ENCODE results near the gene ZXDC.

ZXDC gene

DNA sequence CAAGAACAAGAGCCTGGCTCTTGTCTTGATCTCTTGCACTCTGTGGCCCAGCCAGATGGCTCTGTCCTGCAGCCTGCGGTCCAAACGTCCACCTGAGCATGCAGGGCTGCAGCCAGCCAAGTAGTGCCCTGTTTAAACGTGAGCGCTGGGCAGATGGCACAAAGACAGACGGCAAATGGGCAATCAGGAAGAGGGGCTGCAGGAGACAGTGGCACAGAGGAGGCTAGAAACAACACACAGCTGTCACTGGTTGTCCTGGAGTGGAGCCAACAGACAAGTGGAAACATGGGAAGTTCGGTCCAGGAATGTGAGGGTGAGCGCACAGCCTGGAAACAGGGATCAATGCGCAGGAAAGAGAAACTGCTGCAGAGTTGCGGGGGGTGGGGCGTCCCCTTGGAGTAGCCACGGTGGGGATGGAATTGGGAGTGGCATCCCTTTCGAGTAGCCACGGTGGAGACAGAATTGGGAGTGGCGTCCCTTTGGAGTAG is 10.7 kb upstream of the ZXDC start:
- peaks cover 11% of the 10 kb centered on the region for H3K4me1 Mint-ChIP-seq
- H3K4me3 Mint-ChIP-seq, result no peak overlapping the region
- H3K9me3 Mint-ChIP-seq, result no peaks in the 10 kb centered on the region
- H3K36me3 Mint-ChIP-seq, result no peaks in the 10 kb centered on the region
- H3K27me3 Mint-ChIP-seq, result no peaks in the 10 kb centered on the region
- no peak overlapping the region for H3K27ac Mint-ChIP-seq

DNA sequence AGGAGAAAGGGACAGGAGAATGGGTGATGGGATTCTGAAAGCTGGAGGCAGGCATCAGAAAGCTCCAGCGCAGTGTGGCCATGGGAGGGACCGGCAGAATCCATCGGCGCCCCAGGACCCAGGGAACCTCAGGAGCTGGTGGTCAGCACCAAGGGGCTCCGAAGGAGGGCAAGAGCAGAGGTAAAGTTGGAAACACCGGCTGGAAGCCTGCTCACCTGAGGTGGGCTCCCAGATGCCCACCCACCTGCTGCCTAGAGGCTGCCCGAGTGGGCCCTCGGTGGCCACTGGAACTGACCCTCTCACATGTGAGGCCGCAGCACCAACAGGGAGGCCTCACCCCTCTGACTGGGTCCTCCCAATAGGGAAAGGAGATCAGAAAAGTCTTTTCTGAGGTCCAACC is 10.3 kb upstream of the ZXDC start:
- no peaks in the 10 kb centered on the region for H3K27me3 Mint-ChIP-seq
- H3K27ac Mint-ChIP-seq, result no peak overlapping the region
- no peaks in the 10 kb centered on the region for H3K9me3 Mint-ChIP-seq
- no peaks in the 10 kb centered on the region for H3K36me3 Mint-ChIP-seq
- no peak overlapping the region for H3K4me3 Mint-ChIP-seq
- peaks cover 11% of the 10 kb centered on the region for H3K4me1 Mint-ChIP-seq

DNA sequence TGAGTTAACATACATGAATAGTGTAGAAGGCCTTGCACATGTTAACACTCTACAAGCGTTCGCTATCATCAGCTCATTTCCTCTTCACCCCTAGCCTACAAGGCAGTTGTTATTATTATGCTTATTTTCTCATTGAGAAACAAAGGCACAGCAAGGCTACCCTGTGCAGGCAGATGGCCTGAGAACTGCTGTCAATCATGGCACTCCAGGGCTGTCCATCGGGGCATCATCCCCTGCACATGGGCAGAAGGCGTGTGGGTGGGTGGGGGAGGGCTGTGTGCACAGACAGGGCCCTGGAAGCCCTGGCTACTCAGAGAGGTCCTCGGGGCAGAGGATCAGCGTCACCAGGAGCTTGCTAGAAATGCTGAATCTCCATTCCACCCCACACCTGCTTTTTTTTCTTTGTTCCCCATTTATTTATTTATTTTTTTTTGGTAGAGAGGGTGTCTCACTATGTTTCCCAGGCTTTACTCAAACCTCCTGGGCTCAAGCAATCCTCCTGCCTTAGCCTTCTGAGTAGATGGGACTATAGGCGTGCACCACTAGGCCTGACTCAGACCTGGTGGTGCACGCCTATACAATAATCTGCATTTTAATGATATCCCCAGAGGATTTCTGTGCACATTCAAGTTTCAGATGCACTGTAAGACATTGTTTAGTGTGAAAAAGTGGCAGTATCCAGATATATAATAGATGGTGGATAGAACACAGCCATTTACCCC is 9.6 kb upstream of the ZXDC start:
- no peak overlapping the region for H3K4me3 Mint-ChIP-seq
- H3K27me3 Mint-ChIP-seq, result no peaks in the 10 kb centered on the region
- no peaks in the 10 kb centered on the region for H3K9me3 Mint-ChIP-seq
- H3K36me3 Mint-ChIP-seq, result no peaks in the 10 kb centered on the region
- peaks cover 11% of the 10 kb centered on the region for H3K4me1 Mint-ChIP-seq
- no peak overlapping the region for H3K27ac Mint-ChIP-seq

DNA sequence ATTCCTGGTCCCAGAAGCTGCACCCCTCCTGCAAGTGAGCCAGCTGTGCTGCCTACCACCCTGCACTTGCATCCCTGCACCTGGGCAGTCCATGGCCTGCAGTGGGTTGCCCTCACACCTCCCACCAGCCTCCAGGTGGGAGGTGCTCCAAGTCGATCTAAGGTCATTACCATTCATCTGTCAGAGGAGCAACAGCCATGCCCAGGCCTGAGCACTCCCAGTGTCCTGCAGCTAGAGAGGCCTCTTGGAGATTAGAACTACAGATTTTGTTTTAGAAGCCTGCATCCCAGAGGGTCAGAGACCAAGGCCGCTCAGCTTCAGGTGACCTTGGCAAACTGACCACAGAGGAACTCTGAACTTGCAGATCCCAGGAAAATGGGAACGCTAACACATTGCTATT is 9.0 kb upstream of the ZXDC start:
- Mint-ChIP-seq H3K9me3 (no peaks in the 10 kb centered on the region), H3K36me3 (no peaks in the 10 kb centered on the region), H3K4me1 (peaks cover 11% of the 10 kb centered on the region), H3K27me3 (no peaks in the 10 kb centered on the region), H3K4me3 (no peak overlapping the region), H3K27ac (no peak overlapping the region)

- H3K36me3 Mint-ChIP-seq, result no peaks in the 10 kb centered on the region
- H3K4me1 Mint-ChIP-seq, result peaks cover 11% of the 10 kb centered on the region
Observed at GRCh38 chr3:126484148-126484547, 8.5 kb upstream of the ZXDC start.

GRCh38 chr3:126483321-126483761 is 7.7 kb upstream of the ZXDC start:
- peaks cover 11% of the 10 kb centered on the region for H3K4me1 Mint-ChIP-seq

More at GRCh38 chr3:126484148-126484547, 8.5 kb upstream of the ZXDC start:
- Mint-ChIP-seq H3K4me3 (no peak overlapping the region), H3K27ac (no peak overlapping the region), H3K9me3 (no peaks in the 10 kb centered on the region), H3K27me3 (no peaks in the 10 kb centered on the region)

GRCh38 chr3:126482503-126483255 is 7.0 kb upstream of the ZXDC start:
- no peaks in the 10 kb centered on the region for H3K27me3 Mint-ChIP-seq
- H3K27ac Mint-ChIP-seq, result no peak overlapping the region
- H3K36me3 Mint-ChIP-seq, result no peaks in the 10 kb centered on the region
- H3K9me3 Mint-ChIP-seq, result no peaks in the 10 kb centered on the region
- H3K4me1 Mint-ChIP-seq, result peaks cover 11% of the 10 kb centered on the region
- H3K4me3 Mint-ChIP-seq, result no peak overlapping the region

More at GRCh38 chr3:126483321-126483761, 7.7 kb upstream of the ZXDC start:
- H3K4me3 Mint-ChIP-seq, result no peak overlapping the region
- H3K27me3 Mint-ChIP-seq, result no peaks in the 10 kb centered on the region
- H3K27ac Mint-ChIP-seq, result no peak overlapping the region
- H3K9me3 Mint-ChIP-seq, result no peaks in the 10 kb centered on the region
- H3K36me3 Mint-ChIP-seq, result no peaks in the 10 kb centered on the region

- peaks cover 11% of the 10 kb centered on the region for H3K4me1 Mint-ChIP-seq
- no peaks in the 10 kb centered on the region for H3K9me3 Mint-ChIP-seq
- no peaks in the 10 kb centered on the region for H3K27me3 Mint-ChIP-seq
- H3K27ac Mint-ChIP-seq, result no peak overlapping the region
- no peaks in the 10 kb centered on the region for H3K36me3 Mint-ChIP-seq
- no peak overlapping the region for H3K4me3 Mint-ChIP-seq
Observed at GRCh38 chr3:126481808-126482502, 6.3 kb upstream of the ZXDC start.

DNA sequence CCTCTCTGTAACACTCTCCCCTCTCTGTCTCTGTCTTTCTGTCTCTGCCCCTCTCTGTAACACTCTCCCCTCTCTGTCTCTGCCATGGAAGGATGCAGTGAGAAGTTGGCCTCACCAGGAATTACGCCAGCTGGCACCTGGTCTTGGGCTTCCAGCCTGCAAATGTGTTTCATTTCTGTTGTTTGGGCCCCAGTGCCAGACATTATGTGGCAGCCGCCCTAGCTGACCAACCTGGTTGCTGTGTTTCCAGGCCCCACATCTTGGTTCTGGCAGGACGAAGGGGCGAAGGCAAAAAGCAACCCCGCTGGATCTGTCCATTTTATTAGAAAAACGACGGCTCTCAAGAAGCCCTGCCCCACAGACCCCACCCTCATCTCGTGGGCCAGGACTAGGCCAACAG is 5.2 kb upstream of the ZXDC start:
- H3K9me3 Mint-ChIP-seq, result no peaks in the 10 kb centered on the region
- H3K27me3 Mint-ChIP-seq, result no peaks in the 10 kb centered on the region
- no peaks in the 10 kb centered on the region for H3K36me3 Mint-ChIP-seq
- no peak overlapping the region for H3K27ac Mint-ChIP-seq
- H3K4me1 Mint-ChIP-seq, result peaks cover 11% of the 10 kb centered on the region
- H3K4me3 Mint-ChIP-seq, result no peak overlapping the region

DNA sequence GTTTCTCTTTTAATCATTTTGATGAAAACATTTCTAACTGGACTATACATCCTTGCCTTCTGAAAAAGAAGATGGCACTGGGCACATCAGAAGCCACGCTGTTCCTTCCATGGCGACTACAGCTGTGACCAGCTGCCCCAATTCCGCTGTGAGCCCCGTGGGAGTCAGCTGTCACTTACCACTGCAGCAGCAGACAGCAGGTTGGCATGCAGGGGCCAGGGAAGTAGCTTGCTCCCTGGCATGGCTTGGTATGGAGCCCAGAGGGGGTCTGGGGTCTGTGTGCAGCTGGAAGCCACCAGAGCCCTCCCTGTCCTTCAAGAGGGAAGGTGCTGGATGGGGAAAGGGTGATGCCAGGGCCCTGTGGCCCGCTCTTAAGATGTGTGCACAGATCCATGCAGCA is 4.5 kb upstream of the ZXDC start:
- H3K27me3 Mint-ChIP-seq, result no peaks in the 10 kb centered on the region
- no peak overlapping the region for H3K27ac Mint-ChIP-seq
- no peak overlapping the region for H3K4me3 Mint-ChIP-seq
- no peaks in the 10 kb centered on the region for H3K9me3 Mint-ChIP-seq
- H3K36me3 Mint-ChIP-seq, result no peaks in the 10 kb centered on the region
- peaks cover 11% of the 10 kb centered on the region for H3K4me1 Mint-ChIP-seq

- Mint-ChIP-seq H3K4me1 (peaks cover 12% of the 10 kb centered on the region), H3K27ac (no peak overlapping the region), H3K27me3 (no peaks in the 10 kb centered on the region), H3K36me3 (no peaks in the 10 kb centered on the region), H3K9me3 (no peaks in the 10 kb centered on the region), H3K4me3 (no peak overlapping the region)
Observed at GRCh38 chr3:126479642-126480041, 4.0 kb upstream of the ZXDC start.

GRCh38 chr3:126478581-126479310 is 3.1 kb upstream of the ZXDC start:
- H3K9me3 Mint-ChIP-seq, result no peaks in the 10 kb centered on the region
- H3K4me1 Mint-ChIP-seq, result peaks cover 21% of the 10 kb centered on the region
- no peaks in the 10 kb centered on the region for H3K27me3 Mint-ChIP-seq
- no peak overlapping the region for H3K4me3 Mint-ChIP-seq
- no peak overlapping the region for H3K27ac Mint-ChIP-seq
- no peaks in the 10 kb centered on the region for H3K36me3 Mint-ChIP-seq

GRCh38 chr3:126477061-126477380 is 1.3 kb upstream of the ZXDC start:
- H3K36me3 Mint-ChIP-seq, result peaks cover 4% of the 10 kb centered on the region
- no peak overlapping the region for H3K27ac Mint-ChIP-seq
- peak overlapping the region; percentile 91 for H3K4me3 Mint-ChIP-seq
- H3K9me3 Mint-ChIP-seq, result no peaks in the 10 kb centered on the region
- H3K27me3 Mint-ChIP-seq, result no peaks in the 10 kb centered on the region
- H3K4me1 Mint-ChIP-seq, result peaks cover 38% of the 10 kb centered on the region

- peak overlapping the region; percentile 91 for H3K4me3 Mint-ChIP-seq
- H3K36me3 Mint-ChIP-seq, result peaks cover 4% of the 10 kb centered on the region
- peak overlapping the region; percentile 99 for H3K27ac Mint-ChIP-seq
- H3K4me1 Mint-ChIP-seq, result peaks cover 44% of the 10 kb centered on the region
- H3K27me3 Mint-ChIP-seq, result no peaks in the 10 kb centered on the region
- no peaks in the 10 kb centered on the region for H3K9me3 Mint-ChIP-seq
Observed at GRCh38 chr3:126476166-126477060, 722 bp upstream of the ZXDC start.

Data from activated naive CD4-positive, alpha-beta T cell treated with anti-CD3 and anti-CD28 coated beads, Interleukin-2, amount 50 U/mL, for 24 hours (primary cell).